A549 (cell line): ENCODE measurements around the gene TM7SF2. TPM values are rescaled to one million over a fixed set of nuclear protein-coding genes. Genes with fewer than 3 reads are reported as not detected.
A peak's percentile ranks its signal among the peaks of the same experiment; 100 is the strongest.

ENCODE experiments used
- ATAC-seq, 2 experiments: fragments of 200-7000 bp in 1 of 2; fragments of >200 bp in 1 of 2; cut with Nextera tagmentation in 1 of 2; cut with Tn5 transposase in 1 of 2; 3 replicates each; pipeline versions ENCODE4 v1.8.0 to v1.9.1; 2018 to 2020; ENCODE audit warnings: mild to moderate bottlenecking in 1 of 2, moderate library complexity in 1 of 2
- CTCF ChIA-PET: fragments of 300-600 bp; sonication (Branson Sonifier 250); formaldehyde crosslinking; extraction: SDS; loops from one replicate; lab custom pipeline; 2021; ENCODE audit warnings: antibody characterized with exemption, inconsistent platforms; lab: Yijun Ruan, JAX
- POLR2A ChIA-PET: fragments of 350-600 bp; formaldehyde crosslinking; extraction: SDS; loops from one replicate; lab custom pipeline; 2021; ENCODE audit warnings: antibody characterized with exemption, inconsistent platforms; lab: Yijun Ruan, JAX
- DNase-seq, 2 experiments: peaks; one replicate each; pipeline versions ENCODE4 v3.0.0 to v3.0.0-alpha.2; 2011 to 2016; ENCODE audit warnings: low read depth in 1 of 2, low spot score in 1 of 2
- FAIRE-seq: peaks from 2 replicates; lab custom pipeline; 2011; peaks lifted over from hg19 to GRCh38; lab: Jason Lieb, UNC
- H3K27ac ChIP-seq, 2 experiments: fragments of >200 bp; sonication (Bioruptor Twin); formaldehyde crosslinking; 3 replicates each; pipeline ENCODE4 v1.5.1; 2016 to 2017
- H3K4me1 ChIP-seq: fragments of >200 bp; sonication (Bioruptor Twin); formaldehyde crosslinking; 3 replicates; pipeline ENCODE4 v1.6.1; 2016
- H3K4me2 ChIP-seq: fragments of >200 bp; sonication (Bioruptor Twin); formaldehyde crosslinking; 3 replicates; pipeline ENCODE4 v1.6.1; 2016
- H3K4me3 ChIP-seq: fragments of >200 bp; sonication (Bioruptor Twin); formaldehyde crosslinking; 3 replicates; pipeline ENCODE4 v1.5.1; 2016
- H3K9me3 ChIP-seq: fragments of >200 bp; sonication (Bioruptor Twin); formaldehyde crosslinking; 3 replicates; pipeline ENCODE4 v1.6.1; 2016
- ATOH8 ChIP-seq: fragments of 250-450 bp; sonication (Bioruptor Pico); IDR thresholded peaks from 2 replicates; pipeline ENCODE4 v1.5.0; 2020; ENCODE audit warnings: low read depth, mild to moderate bottlenecking, moderate library complexity
- BCL3 ChIP-seq: fragments of >200 bp; sonication (Bioruptor Twin); formaldehyde crosslinking; IDR thresholded peaks from 3 replicates; pipeline ENCODE4 v1.6.1; 2016
- BHLHE40 ChIP-seq: IDR thresholded peaks from 2 replicates; pipeline ENCODE4 v1.6.1; 2012; ENCODE audit warnings: low read depth, low read length, inconsistent platforms
- CHD4 ChIP-seq: fragments of 200-600 bp; sonication (generic); IDR thresholded peaks from 2 replicates; pipeline ENCODE4 v1.6.1; 2016; ENCODE audit warnings: antibody characterized with exemption, mild to moderate bottlenecking, borderline replicate concordance
- EHF ChIP-seq: fragments of 250-450 bp; sonication (Bioruptor Pico); IDR thresholded peaks from 2 replicates; pipeline ENCODE4 v1.5.0; 2020; ENCODE audit warnings: mild to moderate bottlenecking
- FOSB ChIP-seq: fragments of 250-450 bp; sonication (Bioruptor Pico); IDR thresholded peaks from 2 replicates; pipeline ENCODE4 v1.5.0; 2020; ENCODE audit warnings: mild to moderate bottlenecking, moderate library complexity
- HOXA7 ChIP-seq: fragments of 250-450 bp; sonication (Bioruptor Pico); IDR thresholded peaks from 2 replicates; pipeline ENCODE4 v1.5.0; 2020; ENCODE audit warnings: mild to moderate bottlenecking, moderate library complexity
- HOXB5 ChIP-seq: fragments of 250-450 bp; sonication (Bioruptor Pico); IDR thresholded peaks from 2 replicates; pipeline ENCODE4 v1.5.0; 2020; ENCODE audit warnings: mild to moderate bottlenecking, moderate library complexity
- JUN ChIP-seq, 2 experiments: fragments of >200 bp; sonication (Bioruptor Twin); formaldehyde crosslinking; IDR thresholded peaks; 2 replicates in 1 of 2; 3 replicates in 1 of 2; pipeline ENCODE4 v1.6.1; 2016 to 2017
- KDM5A ChIP-seq: fragments of 200-600 bp; sonication (generic); IDR thresholded peaks from 2 replicates; pipeline ENCODE4 v1.6.1; 2016; ENCODE audit warnings: antibody characterized with exemption, mild to moderate bottlenecking
- MAFK ChIP-seq: fragments of 450-650 bp; IDR thresholded peaks from 2 replicates; pipeline ENCODE4 v1.6.1; 2014; ENCODE audit not compliant: partially characterized antibody
- MAZ ChIP-seq: fragments of 150-350 bp; IDR thresholded peaks from 2 replicates; pipeline ENCODE4 v1.6.1; 2014; ENCODE audit warnings: antibody characterized with exemption, low read depth, low read length, borderline replicate concordance
- PHF8 ChIP-seq: fragments of 200-600 bp; sonication (generic); IDR thresholded peaks from 2 replicates; pipeline ENCODE4 v1.6.1; 2016; ENCODE audit warnings: low read depth, mild to moderate bottlenecking, antibody characterized with exemption, moderate library complexity, borderline replicate concordance
- ZC3H11A ChIP-seq: fragments of 450-650 bp; IDR thresholded peaks from 2 replicates; pipeline ENCODE4 v1.6.1; 2014; ENCODE audit warnings: antibody characterized with exemption, mild to moderate bottlenecking
- ZFP36 ChIP-seq: fragments of 450-650 bp; IDR thresholded peaks from 2 replicates; pipeline ENCODE4 v1.6.1; 2014; ENCODE audit warnings: borderline replicate concordance; ENCODE audit not compliant: partially characterized antibody
- WGBS: methylation state at CpG from one replicate; pipeline ENCODE4 v1.1.6; 2017; ENCODE audit errors: missing lambda C conversion rate; 5-methylcytosine and 5-hydroxymethylcytosine counted together
- polyA plus RNA-seq, 4 experiments: library from polyadenylated mRNA; depleted of rRNA in 3 of 4; stranded (reverse); fragments of >200 nt; fragmentation: RNase III in 1 of 4; extraction: RNeasy Plus Mini Kit Qiagen cat#74134 plus additional on column Dnase treatment in 1 of 4; gene quantifications; 2 replicates in 3 of 4; 3 replicates in 1 of 4; pipeline ENCODE4 v1.2.3, GENCODE V29; 2011 to 2017
- TF ChIP-seq, protein P1 (sequence below): fragments of 150-350 bp; IDR thresholded peaks from 2 replicates; pipeline ENCODE4 v1.6.1; 2014; ENCODE audit warnings: low read depth, mild to moderate bottlenecking, low read length

The TM7SF2 gene
- polyA plus RNA-seq, 2 of the 4 experiments (the other 2 are of a cell fraction), result 8.2 TPM

DNA sequence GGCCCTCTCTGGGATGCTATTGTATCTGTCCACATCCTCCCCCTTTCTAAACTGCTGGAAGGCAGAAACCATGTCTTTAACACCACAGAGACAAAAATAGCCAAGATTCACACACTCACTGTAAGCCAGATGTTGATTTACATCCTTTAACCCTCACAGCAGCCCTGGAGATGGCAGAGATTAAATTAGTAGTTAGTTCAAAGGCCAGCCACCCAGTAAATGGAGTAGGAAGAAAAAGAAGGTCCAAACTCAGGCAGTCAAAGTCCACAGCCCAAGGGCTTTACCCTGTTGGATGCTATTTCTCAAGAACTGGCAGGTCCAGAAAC is 8.0 kb downstream of the TM7SF2 start:
- DNase-seq (no peak), FAIRE-seq (no peak), ATAC-seq (no peak)
- H3K27ac ChIP-seq, result no peak overlapping the region
- CTCF ChIA-PET, result interaction anchor here (1.1 to 6.3 kb wide), 6 partner anchors 10 to 106 kb away, joined by 3 to 75 read pairs (median 16); partner anchors contain the start of genes ARL2, CAPN1 and TM7SF2
- H3K4me2 ChIP-seq, result no peak overlapping the region; the same call in 2 of the 3 replicates
- POLR2A ChIA-PET, result no interaction called here
- TF ChIP-seq HOXB5 (CRISPR knock-in tag), result no peak
- no peak for TF ChIP-seq HOXA7 (CRISPR knock-in tag)
- no peak overlapping the region for H3K4me3 ChIP-seq
- no peaks in the 10 kb centered on the region for H3K9me3 ChIP-seq
- peaks cover 29% of the 10 kb centered on the region; the same call in 2 of the 3 replicates for H3K4me1 ChIP-seq

DNA sequence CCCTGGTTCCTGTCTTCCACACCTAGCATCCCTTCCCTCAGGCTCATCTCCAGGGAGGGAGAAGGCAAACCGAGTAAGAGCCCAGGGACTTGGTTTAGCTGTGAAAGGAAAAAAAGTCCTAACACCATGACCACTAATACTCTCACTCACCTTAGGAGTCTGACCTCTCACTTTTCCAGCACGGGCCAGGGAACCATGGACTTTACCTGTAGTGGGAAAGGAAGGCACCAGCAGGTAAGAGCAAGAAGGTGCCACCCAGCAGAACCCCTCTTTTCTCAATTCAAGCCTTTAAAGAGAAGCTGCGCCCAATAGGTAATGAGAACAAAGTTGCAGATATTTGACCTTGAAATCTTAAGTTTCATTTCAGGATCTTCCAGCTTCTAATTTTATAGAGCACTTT is 9.2 kb downstream of the TM7SF2 start:
- POLR2A ChIA-PET, result interaction anchor here (2.2 to 2.5 kb wide), 3 partner anchors 9 to 14 kb away, joined by 14 to 37 read pairs (median 24); partner anchors contain the start of genes SYVN1 and TM7SF2
- FAIRE-seq, result no peak

DNA sequence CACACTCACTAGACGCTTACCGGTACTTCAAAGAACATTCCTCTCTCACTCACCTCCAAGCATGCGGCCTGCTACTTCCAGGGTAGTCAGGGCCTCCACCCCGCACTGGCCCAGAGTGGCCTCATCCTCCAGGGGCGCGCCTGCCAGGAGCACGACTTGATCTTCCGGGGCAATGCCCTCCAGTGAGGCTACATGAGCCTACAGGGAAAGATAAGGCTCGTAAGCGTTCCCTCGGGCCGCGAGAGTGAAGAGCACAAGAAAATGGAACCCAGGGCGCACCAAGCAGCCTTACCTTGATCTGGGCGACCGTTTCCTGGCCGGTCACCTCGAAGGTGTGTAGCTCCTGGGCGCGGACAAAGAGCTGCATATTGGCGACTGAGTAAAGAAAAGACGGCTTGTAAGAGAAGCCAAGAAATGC is 9.8 kb downstream of the TM7SF2 start:
- ATAC-seq (no peak), DNase-seq (peak in 1 of 2 experiments; percentile 24), FAIRE-seq (no peak)
- Histone ChIP-seq H3K4me3 (peak overlapping the region; percentile 71), H3K4me2 (peak overlapping the region; percentile 92), H3K4me1 (peaks cover 22% of the 10 kb centered on the region; the same call in 2 of the 3 replicates), H3K9me3 (no peaks in the 10 kb centered on the region), H3K27ac (peak overlapping the region; percentile 88 to 94)
- WGBS, result 3% methylated on average over 15 of the region's 22 CpGs
- ChIA-PET POLR2A (interaction anchor here (1.0 to 2.5 kb wide), 8 partner anchors 10 to 542 kb away, joined by 3 to 37 read pairs (median 10); partner anchors contain the start of genes CAPN1, SYVN1 and TM7SF2), CTCF (interaction anchor here (1.3 to 6.3 kb wide), 5 partner anchors 8 to 59 kb away, joined by 3 to 75 read pairs (median 19); partner anchors contain the start of genes CAPN1 and TM7SF2)
- TF ChIP-seq EHF (CRISPR knock-in tag) (no peak), KDM5A (no peak), MAZ (no peak), JUN (IDR thresholded peaks at IDR 0.05) (no peak), ZC3H11A (no peak), BHLHE40 (no peak), PHF8 (no peak)

More for the DNA sequence above, 9.2 kb downstream of the TM7SF2 start:
- H3K4me2 ChIP-seq, result peak overlapping the region; percentile 92
- CTCF ChIA-PET, result interaction anchor here (1.1 to 6.3 kb wide), 5 partner anchors 8 to 84 kb away, joined by 3 to 75 read pairs (median 19); partner anchors contain the start of genes CAPN1 and TM7SF2
- peak overlapping the region; percentile 88 to 94; a peak in 5 of 6 replicates for H3K27ac ChIP-seq
- H3K4me1 ChIP-seq, result peaks cover 28% of the 10 kb centered on the region; the same call in 2 of the 3 replicates
- DNase-seq, result no peak
- no peak for TF ChIP-seq FOSB
- no peak for TF ChIP-seq CHD4
- TF ChIP-seq ZFP36, result no peak
- TF ChIP-seq, protein P1, sequence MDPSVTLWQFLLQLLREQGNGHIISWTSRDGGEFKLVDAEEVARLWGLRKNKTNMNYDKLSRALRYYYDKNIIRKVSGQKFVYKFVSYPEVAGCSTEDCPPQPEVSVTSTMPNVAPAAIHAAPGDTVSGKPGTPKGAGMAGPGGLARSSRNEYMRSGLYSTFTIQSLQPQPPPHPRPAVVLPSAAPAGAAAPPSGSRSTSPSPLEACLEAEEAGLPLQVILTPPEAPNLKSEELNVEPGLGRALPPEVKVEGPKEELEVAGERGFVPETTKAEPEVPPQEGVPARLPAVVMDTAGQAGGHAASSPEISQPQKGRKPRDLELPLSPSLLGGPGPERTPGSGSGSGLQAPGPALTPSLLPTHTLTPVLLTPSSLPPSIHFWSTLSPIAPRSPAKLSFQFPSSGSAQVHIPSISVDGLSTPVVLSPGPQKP, result no peak
- TF ChIP-seq ATOH8, result no peak
- no peak for TF ChIP-seq MAFK
- no peak for TF ChIP-seq BCL3
- H3K9me3 ChIP-seq, result no peaks in the 10 kb centered on the region
- 51% methylated on average over 3 of the region's 3 CpGs for WGBS
- ATAC-seq, result no peak
- peak overlapping the region; percentile 71 for H3K4me3 ChIP-seq
